GM19328 (cell line): Measurements from ENCODE around the gene SEC14L6.

Experiments
- ATAC-seq: cut with Tn5 transposase; IDR thresholded peaks from one replicate; pipeline ENCODE4 v1.9.1; 2021; ENCODE audit warnings: mild to moderate bottlenecking, moderate library complexity; ENCODE audit not compliant: unreplicated experiment

SEC14L6 gene

DNA sequence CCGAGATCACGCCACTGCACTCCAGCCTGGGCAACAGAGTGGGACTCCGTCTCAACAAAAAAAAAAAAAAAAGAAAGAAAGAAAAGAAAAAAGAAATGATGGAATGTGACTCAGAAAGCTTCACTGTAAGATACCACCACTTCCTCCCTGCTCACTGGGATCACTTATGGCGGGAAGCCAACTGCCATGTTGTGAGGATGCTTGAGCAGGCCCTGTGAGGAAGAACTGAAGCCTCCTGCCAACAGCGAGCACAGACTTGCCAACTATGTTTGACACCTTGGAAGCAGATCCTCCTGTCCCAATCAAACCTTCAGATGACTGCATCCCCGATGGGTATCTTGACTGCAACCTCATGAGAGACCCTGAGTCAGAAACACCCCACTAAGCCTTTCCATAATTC lies 8.3 kb downstream of the SEC14L6 start:
- ATAC-seq = no peak

DNA sequence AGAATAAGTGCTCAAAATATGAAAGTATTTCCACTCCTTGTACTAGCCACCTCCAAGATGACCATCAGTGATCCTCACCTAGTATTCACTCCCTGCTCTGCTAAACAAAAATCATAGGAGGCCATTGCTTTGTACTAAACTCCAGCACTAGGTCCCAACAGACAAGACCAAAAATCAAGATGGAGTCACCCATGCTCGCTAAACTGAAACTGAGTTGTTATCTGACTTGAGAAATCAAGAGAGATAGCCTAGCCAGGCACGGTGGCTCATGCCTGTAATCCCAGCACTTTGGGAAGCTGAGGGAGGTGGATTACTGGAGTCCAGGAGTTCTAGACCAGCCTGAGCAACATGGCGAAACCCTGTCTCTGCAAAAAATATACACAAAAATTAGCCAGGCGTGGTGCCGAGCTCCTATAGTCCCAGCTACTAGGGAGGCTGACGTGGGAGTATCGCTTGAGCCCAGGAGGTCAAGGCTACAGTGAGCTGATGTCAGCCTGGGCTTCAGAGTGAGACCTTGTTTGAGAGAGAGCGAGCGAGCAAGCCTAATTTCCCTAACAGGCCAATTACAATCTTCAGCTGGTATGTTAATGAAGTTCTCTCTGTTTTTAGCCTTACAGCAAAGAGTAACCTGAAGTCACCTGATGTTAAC lies 9.3 kb downstream of the SEC14L6 start:
- ATAC-seq = no peak

DNA sequence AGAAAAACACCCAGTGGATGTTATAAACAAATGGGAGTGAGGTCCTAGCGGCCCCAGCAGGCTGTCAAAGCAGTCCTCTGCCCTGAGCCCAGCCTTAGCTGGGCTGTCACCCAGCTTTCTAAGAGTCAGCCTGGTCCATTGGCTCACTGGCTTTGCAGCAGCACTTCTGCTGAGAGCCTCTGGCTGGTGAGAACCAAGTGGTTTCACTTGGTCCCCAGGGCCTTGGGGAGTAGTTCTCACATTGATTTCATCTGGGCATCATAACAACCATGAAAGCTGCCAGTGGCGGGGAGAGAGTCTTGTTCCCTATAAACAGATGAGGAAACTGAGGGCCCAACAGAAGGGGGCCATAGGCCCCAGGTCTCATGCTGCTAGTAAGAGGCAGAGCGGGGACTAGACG lies 11.4 kb downstream of the SEC14L6 start:
- ATAC-seq = no peak

DNA sequence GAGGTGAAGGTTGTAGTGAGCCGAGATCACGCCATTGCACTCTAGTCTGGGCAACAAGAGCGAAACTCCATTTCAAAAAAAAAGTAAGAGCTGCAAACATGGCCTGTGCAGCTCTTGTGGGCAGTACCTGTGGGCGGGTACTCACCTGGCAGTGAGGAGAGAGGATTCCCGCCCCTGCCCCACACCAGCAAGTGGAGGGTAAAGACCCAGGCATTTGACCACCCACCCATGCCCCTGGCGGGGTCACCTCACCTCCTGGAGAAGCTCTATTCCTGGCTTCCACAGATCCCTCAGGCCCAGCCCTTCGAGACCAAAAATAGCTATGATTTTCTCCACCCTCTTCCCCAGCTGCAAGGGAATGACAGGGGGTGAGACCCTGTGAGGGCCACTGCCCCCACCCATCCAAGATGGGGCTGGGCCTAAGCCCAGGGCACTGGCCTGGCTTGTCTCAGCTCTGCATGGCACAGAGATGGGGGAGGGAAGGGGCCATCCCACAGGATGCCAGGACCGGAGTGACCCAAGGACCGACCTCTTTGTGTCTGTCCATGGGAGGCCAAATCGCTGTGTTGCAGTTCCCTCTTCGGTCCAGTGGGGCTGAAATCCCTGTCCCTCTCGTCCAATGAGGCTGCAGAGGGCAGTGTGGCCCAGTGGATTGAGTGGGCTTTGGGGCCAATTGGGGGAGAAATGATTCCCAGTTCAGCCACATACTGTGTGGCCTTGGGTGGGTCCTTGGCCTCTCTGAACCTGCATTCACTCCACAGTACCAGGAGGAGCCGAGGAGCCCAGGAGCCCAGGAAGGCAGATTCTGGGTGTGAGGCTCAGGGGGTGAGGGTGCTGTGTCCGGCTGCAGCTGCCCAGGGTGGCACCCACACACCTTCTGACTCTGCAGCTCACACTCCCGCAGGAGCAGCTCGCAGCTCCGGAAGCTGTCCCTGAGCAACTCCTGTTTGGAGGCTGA lies 14.6 kb downstream of the SEC14L6 start:
- no peak for ATAC-seq

DNA sequence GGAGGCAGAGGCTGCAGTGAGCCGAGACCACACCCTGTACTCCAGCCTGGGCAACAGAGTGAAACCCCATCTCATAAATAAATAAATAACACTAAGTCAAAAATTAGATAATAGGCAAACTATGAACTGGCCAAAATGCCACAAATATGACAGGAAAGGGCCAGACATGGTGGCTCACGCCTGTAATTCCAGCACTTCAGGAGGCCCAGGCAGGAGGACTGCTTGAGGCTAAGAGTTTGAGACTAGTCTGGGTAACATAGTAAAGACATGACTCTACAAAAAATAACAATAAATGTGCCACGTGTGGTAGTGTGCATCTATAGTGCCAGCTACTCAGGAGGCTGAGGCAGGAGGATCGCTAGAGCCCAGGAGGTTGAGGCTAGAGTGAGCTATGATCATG lies 19.9 kb downstream of the SEC14L6 start:
- ATAC-seq = no peak

DNA sequence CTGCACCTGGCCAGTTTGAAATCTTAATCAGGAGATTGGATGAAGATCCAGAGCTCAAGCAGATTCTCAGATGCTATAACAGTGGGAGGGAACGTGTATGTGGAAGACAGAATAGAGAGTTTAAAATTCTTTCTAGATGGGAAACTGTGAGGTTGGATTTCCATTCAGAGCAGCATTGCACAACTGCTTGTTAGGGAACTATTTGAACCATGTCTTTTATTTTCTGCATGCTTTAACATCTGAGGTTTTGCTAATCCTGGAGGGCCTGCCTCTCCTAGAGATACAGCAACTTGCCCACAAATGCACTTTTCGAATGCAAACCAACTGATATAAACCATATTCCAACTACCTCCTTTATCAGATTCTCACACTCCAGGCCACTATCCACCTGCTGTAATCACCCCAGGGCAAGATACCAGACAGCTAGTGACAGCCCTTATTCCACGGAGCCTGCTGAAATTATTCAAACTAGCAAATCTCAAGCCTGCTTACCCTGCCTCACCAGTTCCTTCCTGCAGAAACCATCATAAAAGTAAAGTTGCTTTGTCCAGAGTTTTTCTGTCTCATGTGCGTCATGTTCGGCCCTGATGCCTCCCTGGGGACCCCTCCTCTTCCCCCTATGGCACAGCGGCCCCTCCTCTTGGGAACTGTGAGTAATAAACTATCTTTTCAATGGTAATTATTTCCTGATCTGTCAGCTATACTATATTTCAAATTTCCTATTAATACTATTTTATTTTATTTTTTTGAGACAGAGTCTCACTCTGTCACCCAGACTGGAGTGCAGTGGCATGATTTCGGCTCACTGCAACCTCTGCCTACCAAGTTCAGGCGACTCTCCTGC lies 22.7 kb downstream of the SEC14L6 start:
- ATAC-seq = no peak

DNA sequence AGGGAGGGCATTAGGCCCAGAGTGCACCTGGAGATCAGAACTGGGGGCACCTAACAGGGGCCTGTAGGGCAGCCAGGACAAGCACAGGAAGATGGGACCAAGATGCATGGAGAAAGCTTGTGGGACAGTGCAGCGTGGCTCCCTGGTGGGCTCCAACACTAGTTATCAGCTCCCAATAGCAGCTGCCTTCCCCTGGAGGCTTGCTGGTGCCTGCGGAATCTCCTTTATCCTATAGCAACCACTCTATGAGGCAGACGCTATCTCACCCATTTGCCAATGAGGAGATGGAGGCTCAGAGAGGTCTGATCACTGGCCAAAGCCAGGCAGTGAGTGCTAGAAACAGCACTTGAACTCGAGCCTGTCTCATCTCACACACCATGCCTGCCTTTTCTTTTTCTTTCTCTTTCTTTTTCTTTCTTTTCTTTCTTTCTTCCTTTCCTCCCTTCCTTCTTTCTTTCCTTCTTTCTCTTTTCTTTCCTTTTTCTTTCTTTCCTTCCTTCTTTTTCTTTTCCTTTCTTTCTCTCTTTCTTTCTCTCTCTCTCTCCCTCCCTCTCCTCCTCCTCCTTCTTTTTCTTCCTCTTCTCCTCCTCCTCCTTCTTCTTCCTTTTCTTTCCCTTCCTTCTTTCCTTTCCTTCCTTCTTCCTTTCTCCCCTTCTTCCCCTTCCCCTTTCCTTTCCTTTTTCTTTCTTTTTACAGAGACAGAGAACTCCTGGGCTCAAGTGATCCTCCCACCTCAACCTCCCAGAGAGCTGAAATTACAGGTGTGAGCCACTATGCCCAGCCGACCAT lies 25.0 kb downstream of the SEC14L6 start:
- no peak for ATAC-seq

DNA sequence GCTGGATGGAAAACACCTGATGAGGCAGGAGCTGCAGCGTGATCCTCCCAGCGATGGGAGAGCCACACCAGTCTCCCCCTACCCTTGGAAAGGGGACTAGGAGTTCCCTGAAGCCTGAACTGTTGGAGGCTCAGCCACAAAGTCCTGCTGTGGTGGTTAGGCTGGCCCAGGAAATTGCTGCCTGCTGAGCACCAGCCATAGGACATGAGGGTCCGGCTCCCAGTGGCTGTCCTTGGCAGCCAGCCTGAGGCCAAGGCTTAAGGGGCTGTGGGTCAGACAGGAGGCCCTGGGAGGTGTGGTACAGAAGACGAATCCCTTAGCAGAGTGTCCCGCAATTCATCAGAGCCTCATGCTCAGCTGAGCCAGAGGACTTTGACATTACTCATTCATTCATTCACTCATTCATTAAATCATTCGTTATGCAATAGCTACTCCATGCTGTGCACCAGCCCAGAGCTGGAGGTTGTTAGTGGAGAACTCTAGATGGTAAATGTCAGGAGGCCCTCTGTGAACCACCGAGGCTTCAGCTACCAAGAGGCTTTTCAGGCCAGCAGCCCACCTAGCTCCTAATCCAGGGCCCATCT lies 26.6 kb downstream of the SEC14L6 start:
- ATAC-seq = no peak

DNA sequence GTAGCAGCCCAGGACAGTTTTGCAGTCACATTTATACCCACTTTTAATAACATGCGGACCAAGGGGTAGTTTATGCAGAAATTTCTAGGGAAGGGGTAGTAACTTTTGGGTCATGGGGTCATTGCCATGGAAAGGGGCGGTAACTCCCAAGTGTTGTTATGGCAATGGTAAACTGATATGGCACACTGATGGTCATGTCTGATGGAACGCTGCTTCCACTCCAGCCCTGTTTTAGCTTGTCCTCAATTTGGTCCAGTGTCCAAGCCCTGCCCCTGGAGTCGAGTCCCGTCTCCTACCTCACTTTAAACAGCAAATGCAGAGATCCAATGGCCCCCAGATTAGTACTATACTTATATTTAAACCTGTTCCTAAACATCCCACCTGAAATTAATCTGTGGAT lies 29.8 kb downstream of the SEC14L6 start:
- ATAC-seq = no peak

DNA sequence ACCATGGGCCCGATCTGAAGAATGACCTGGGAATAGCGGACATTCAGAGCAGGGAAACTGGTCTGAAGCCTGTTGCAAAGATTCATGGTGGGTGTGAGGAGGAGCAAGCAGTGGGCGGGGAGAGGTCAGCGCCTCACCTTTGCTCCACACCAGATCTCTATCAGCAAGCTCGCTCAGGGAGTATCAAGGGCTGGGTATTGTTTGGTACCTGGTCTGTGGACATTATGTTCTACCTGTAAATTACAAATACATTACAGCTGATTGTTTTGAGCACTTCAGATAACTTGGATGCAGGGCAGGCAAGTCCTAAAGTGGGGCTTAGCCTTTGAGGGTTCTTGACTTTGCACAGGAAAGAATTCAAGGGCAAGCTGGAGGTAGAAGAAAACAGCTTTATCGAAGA lies 30.3 kb downstream of the SEC14L6 start:
- no peak for ATAC-seq

DNA sequence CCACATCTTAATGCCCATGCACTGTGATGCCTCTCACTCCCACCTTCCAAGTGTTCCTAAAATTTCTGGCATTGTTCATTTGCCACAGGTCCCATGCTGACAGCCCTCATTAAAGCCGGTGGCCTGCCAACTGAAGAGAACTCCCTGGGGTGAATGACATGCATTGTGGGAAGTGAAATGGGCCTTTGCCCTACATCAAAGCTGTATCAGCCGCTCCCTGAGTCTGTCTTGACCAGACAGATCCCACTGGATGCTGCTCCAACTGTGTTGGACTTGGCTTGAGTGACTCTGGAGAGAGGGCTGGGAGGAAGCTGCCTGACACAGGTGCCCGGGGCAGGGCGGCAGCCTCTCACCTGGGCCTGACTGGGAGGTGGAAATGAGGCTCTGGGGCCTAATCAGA lies 32.3 kb downstream of the SEC14L6 start:
- ATAC-seq = no peak

DNA sequence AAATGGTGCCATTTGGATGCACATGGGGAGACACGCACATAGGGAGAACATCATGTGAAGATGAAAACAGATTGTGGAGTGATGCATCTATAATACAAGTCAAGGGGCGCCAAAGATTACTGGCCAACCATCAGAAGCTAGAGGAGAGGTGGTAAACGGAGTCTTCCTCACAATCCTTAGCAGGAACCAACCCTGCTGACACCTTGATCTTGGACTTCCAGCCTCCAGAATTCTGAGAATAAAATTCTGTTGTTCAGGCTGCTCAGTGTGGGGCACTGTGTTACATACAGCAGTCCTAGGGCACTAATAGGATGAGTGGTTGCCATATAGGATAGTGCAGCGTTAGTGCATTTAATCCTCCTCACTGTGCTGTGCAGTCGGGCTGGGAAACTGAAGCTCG lies 33.1 kb downstream of the SEC14L6 start:
- no peak for ATAC-seq

DNA sequence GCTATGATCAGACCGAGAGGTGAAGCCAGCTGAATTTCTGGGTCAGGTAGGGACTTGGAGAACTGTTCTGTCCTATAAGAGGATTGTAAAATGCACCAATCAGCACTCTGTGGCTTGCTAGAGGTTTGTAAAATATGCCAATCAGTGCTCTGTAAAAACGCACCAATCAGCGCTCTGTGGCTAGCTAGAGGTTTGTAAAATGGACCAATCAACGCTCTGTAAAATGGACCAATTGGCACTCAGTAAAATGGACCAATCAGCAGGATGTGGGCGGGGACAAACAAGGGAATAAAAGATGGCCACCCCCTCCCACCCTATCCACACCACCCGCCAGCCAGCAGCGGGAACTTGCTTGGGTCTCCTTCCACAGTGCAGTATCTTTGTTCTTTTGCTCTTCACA lies 34.6 kb downstream of the SEC14L6 start:
- no peak for ATAC-seq

DNA sequence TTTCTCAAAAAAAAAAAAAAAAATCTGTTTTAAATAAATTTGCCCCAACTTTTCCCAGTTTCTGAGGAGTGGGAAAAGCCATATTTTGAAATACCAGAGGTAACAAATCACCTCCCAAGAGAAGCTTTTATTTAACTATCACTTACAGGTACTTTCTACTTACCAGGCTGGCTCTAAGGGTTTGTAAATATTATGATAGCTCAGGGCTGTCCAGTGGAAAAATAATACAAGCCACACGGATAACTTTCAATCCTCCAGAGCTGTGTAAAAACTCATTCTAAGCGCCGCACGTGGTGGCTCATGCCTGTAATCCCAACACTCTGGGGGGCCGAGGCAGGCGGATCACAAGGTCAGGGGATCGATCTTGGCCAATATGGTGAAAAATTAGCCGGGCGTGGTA lies 35.4 kb downstream of the SEC14L6 start:
- ATAC-seq = no peak

DNA sequence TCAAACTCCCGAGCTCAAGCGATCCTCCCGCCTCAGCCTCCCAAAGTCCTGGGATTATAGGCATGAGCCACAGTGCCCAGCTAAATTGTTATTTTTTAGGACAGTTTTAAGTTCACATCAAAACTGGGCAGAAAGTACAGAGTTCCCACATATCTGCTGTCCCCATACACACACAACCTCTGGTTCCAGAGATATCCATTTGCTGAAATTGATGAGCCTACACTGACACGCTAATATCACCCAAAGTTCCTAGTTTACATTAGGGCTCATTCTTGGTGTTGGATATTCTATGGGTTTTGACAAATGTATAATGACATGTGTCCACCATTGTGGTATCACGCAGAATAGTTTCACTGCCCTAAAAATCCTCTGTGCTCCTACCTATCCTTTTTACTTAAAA lies 38.3 kb downstream of the SEC14L6 start:
- ATAC-seq = no peak

DNA sequence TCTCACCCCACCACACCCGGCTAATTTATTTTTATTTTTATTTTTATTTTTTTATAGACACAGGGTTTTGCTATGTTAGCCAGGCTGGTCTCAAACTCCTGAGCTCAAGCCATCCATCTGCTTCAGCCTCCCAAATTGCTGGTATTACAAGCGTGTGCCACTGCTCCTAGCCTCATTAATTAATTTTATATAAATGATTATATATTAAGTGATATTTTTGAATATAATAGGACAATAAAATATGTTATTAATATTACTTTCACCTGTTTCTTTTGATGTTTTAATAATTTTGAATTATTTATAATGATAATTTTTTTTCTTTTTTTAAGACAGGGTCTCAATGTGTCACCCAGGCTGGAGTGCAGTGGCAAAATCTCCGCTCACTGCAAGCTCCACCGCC lies 38.9 kb downstream of the SEC14L6 start:
- ATAC-seq = no peak

DNA sequence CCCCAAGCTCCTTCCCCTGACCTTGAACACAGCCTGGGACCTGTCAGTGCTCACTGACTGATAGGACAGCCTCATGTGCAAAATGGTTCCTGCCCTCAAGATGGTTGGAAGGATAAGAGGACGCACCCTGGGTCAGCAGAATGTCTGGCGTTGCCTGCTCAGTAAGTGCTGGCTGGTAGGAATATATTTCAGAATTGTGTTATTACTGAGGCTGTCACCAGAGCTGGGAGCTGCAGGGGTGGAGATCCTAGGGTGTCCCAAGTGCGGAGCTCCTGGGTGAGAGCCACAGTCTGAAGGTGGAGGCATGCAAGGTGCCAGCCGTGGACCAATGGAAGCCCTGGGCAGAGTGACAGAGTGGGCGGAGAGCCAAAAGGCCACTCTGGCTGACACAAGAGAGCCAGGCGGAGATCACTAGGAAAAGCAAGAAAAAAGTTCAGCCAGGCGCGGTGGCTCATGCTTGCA lies 40.0 kb downstream of the SEC14L6 start:
- ATAC-seq = no peak

DNA sequence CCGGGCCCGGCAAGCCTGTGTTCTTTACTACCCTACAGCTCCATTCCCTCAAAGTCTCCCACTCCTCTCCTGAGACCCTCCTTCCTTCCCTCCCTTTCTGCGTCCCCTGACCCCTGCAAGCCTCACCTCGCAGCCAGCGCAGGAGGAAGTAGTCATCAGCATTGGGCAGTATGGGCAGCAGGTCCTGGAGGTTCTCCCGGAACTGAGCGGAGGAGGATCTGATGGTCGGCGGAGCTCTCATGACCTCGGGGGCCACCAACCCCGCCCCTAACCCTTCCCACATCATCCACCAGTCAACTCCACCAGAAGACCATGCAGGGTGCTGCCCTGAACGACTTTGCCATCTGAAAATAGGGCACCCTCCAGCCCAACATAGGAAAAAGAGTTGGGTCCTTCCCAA lies 43.0 kb downstream of the SEC14L6 start:
- no peak for ATAC-seq

DNA sequence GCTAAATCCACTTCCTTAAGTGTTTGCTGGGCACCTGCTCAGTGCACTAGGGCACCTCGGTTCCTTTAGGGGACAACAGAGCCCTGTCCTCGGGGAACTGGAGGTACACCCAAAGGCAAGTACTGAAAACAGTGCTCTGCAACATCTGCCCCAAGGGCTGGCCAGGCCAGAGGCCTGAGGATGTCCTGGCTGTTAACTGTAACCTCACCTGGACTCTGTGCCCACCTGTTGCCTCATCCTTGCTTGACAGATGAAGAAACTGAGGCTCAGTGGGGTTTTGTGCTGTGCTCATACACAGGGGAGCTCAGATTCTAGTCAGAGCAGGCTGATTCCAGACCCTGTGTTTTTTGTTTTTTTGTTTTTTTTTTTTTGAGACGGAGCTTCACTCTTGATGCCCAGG lies 43.6 kb downstream of the SEC14L6 start:
- ATAC-seq = no peak

DNA sequence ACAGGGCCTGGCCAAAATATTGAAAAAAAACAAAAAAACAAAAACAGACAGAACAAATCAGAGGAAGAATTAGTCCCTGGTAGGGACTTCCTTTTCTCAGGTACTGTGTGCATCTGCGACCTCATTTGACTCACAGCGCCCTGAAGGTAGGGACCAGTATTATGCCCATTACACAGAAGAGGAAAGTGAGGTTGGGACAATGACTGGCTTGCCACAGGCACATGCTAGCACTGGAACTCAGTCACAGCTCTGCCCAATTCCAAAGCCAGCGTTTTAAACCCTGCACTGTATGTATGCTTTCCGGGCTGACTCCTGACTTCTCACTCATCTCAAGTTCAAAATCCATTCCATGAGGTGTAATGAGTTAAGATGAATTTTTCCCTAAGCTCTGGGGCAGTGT lies 44.4 kb downstream of the SEC14L6 start:
- no peak for ATAC-seq
